Effector CD4-positive, alpha-beta T cell (primary cell): ENCODE data around the gene NPPC.
"Not testable (repeated sequence)": the region's sequence is repeated elsewhere in the genome, so short reads cannot be mapped to it uniquely, and the experiment has no call there.

Experiments
- DNase-seq: peaks from one replicate; pipeline ENCODE4 v3.0.0-alpha.2; 2020
- total RNA-seq: gene quantifications from one replicate; lab custom pipeline; 2026; lab: John Stamatoyannopoulos, UW

NPPC gene
- total RNA-seq, result 0.56 reads per million

GRCh38 chr2:231926180-231926741, at the start of gene NPPC:
Gene NPPC (minus strand): TSS chr2:231926396. CDS start chr2:231926249, 147 bp downstream.
- DNase-seq, result no peak

GRCh38 chr2:231975001-231975400, 48.8 kb upstream of the NPPC start:
- no peak for DNase-seq

- no peak for DNase-seq
Observed at GRCh38 chr2:231970461-231970860, 44.3 kb upstream of the NPPC start.

GRCh38 chr2:231968820-231969219, 42.6 kb upstream of the NPPC start:
- no peak for DNase-seq

GRCh38 chr2:231966886-231967285, 40.7 kb upstream of the NPPC start:
- no peak for DNase-seq

GRCh38 chr2:231965102-231965501, 38.9 kb upstream of the NPPC start:
- no peak for DNase-seq

GRCh38 chr2:231961349-231962166, 35.4 kb upstream of the NPPC start, which contains the start of gene DIS3L2:
Gene DIS3L2 (plus strand): TSS chr2:231961713. CDS start chr2:232014928, 53,215 bp downstream.
- DNase-seq, result peak; percentile 70

- DNase-seq, result no peak
Observed at GRCh38 chr2:231960810-231961348, 34.7 kb upstream of the NPPC start.

- DNase-seq, result no peak
Observed at GRCh38 chr2:231957913-231958763, 31.9 kb upstream of the NPPC start.

GRCh38 chr2:231955758-231956472, 29.7 kb upstream of the NPPC start:
- no peak for DNase-seq

GRCh38 chr2:231951452-231952035, 25.3 kb upstream of the NPPC start:
- DNase-seq, result no peak

GRCh38 chr2:231947694-231948093, 21.5 kb upstream of the NPPC start:
- no peak for DNase-seq

- not testable (repeated sequence) for DNase-seq
Observed at GRCh38 chr2:231947112-231947511, 20.9 kb upstream of the NPPC start.

- no peak for DNase-seq
Observed at GRCh38 chr2:231946241-231946814, 20.1 kb upstream of the NPPC start.

GRCh38 chr2:231942180-231942579, 16.0 kb upstream of the NPPC start:
- DNase-seq, result no peak

GRCh38 chr2:231941673-231942072, 15.5 kb upstream of the NPPC start:
- no peak for DNase-seq

- DNase-seq, result no peak
Observed at GRCh38 chr2:231940795-231941194, 14.6 kb upstream of the NPPC start.

GRCh38 chr2:231939022-231939421, 12.8 kb upstream of the NPPC start:
- DNase-seq, result no peak

GRCh38 chr2:231937057-231937456, 10.9 kb upstream of the NPPC start:
- DNase-seq, result no peak

GRCh38 chr2:231936491-231936890, 10.3 kb upstream of the NPPC start:
- DNase-seq, result no peak

GRCh38 chr2:231935815-231936214, 9.6 kb upstream of the NPPC start:
- DNase-seq, result no peak

GRCh38 chr2:231935207-231935524, 9.0 kb upstream of the NPPC start:
- DNase-seq, result no peak
